ENCODE results near the gene ZNF574. TPM values are rescaled to one million over a fixed set of nuclear protein-coding genes. Genes with fewer than 3 reads are reported as not detected.

Gene ZNF574
- total RNA-seq, 1 experiment from 2014 or later: 15.1 TPM

DNA sequence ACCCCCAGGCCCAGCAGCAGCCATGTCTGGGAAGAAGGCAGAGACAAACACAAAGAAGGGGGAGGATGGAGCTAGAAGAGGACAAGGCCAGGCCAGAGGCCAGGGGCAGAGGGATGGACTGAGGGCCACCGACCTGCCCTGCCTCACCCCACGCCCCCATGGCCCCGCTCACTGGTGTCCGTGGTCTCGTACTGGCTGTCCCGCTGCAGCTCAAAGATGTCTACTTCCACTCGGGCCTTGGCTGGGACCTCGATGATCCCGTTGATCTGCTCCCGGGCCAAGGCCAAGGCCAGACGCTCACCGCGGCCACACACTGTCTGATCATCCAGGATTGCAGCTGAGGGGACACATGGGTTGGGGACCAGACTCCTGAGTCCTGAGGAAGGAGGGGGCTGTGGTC is 10.9 kb upstream of the ZNF574 start:
- Histone ChIP-seq H3K9ac (ENCODE audit: low read length) (no peak overlapping the region), H3K4me2 (ENCODE audit: low read depth, low read length, poor library complexity, severe bottlenecking) (no peak overlapping the region), H3K79me2 (ENCODE audit: low read length) (no peaks in the 10 kb centered on the region), H4K20me1 (ENCODE audit: insufficient read depth, low read depth, low read length) (no peaks in the 10 kb centered on the region), H3K27ac (ENCODE audit: low read length) (no peak overlapping the region), H3K4me1 (ENCODE audit: low read length) (no peaks in the 10 kb centered on the region), H3K27me3 (ENCODE audit: low read length) (no peaks in the 10 kb centered on the region), H2AFZ (ENCODE audit: low read length) (no peak overlapping the region), H3K4me3 (ENCODE audit: low read length) (no peak overlapping the region), H3K9me2 (replicated peaks; ENCODE audit: insufficient read depth, low read length) (no peaks in the 10 kb centered on the region), H3K36me3 (ENCODE audit: insufficient read depth, low read length) (no peaks in the 10 kb centered on the region), H3K9me3 (ENCODE audit: low read length) (no peaks in the 10 kb centered on the region)
- DNase-seq: no peak

DNA sequence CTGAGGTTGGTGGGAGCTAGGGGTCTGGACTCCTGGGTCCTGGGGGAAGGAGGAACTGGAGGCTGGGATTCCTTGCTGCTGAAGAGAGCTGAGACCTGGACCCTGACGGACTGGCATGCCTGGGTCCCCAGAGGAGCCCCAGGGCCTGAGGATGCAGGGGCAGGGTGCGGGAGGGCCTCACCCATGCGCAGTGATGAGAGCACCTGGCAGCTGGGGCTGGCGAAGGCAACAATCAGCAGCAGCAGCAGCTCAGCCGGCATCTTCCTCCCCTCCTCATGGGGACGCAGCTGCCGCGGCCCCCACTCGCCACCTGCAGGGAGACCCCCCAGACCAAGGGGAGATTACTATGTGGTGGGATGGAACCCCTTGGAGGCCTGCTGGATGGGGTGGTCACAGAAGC is 10.5 kb upstream of the ZNF574 start:
- Histone ChIP-seq H3K27me3 (ENCODE audit: low read length) (no peaks in the 10 kb centered on the region), H3K4me3 (ENCODE audit: low read length) (no peak overlapping the region), H2AFZ (ENCODE audit: low read length) (no peak overlapping the region), H3K4me2 (ENCODE audit: low read depth, low read length, poor library complexity, severe bottlenecking) (no peak overlapping the region), H3K36me3 (ENCODE audit: insufficient read depth, low read length) (no peaks in the 10 kb centered on the region), H3K9me2 (replicated peaks; ENCODE audit: insufficient read depth, low read length) (no peaks in the 10 kb centered on the region), H3K4me1 (ENCODE audit: low read length) (no peaks in the 10 kb centered on the region), H3K9ac (ENCODE audit: low read length) (no peak overlapping the region), H3K9me3 (ENCODE audit: low read length) (no peaks in the 10 kb centered on the region), H3K79me2 (ENCODE audit: low read length) (no peaks in the 10 kb centered on the region), H3K27ac (ENCODE audit: low read length) (no peak overlapping the region), H4K20me1 (ENCODE audit: insufficient read depth, low read depth, low read length) (no peaks in the 10 kb centered on the region)
- no peak for DNase-seq

DNA sequence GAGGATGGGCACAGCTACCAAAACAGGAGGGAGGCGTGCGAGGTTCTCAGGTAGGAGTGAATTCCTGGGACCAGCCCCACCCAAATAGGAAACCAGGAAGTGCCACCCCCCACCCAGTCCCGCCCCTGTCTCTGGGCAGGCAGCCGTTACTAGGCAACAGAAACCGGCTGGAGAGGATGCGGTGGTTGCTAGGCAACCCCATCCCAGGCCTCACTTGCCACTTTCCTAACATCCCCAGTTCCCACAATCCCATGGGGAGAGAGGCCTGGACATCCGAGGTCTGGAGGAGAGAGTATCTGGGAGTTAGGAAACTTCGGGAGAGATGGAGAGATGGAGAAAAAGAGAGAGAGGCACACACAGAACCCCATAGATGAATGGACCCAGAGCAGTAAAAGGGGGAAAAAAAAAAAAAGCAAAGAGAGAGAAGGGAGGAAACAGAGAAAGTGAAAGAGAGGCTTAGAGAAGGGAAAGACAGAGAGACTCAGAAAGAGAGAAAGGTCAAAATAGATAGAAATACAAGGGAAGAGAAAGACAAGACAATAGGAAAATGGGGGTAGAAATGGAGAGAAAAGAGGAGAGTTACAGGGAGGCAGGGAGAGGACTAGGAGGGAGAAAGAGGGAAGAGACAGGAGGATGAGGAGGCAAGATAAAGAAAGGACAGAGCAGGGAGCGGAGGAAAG is 9.8 kb upstream of the ZNF574 start:
- H3K36me3 ChIP-seq (ENCODE audit: insufficient read depth, low read length): no peaks in the 10 kb centered on the region
- no peak overlapping the region for H3K9ac ChIP-seq (ENCODE audit: low read length)
- no peaks in the 10 kb centered on the region for H3K4me1 ChIP-seq (ENCODE audit: low read length)
- H3K27me3 ChIP-seq (ENCODE audit: low read length): no peaks in the 10 kb centered on the region
- no peak overlapping the region for H3K4me2 ChIP-seq (ENCODE audit: low read depth, low read length, poor library complexity, severe bottlenecking)
- no peaks in the 10 kb centered on the region for H3K9me2 ChIP-seq (replicated peaks; ENCODE audit: insufficient read depth, low read length)
- no peak overlapping the region for H2AFZ ChIP-seq (ENCODE audit: low read length)
- no peak overlapping the region for H3K27ac ChIP-seq (ENCODE audit: low read length)
- DNase-seq: peak; percentile 48
- H3K79me2 ChIP-seq (ENCODE audit: low read length): no peaks in the 10 kb centered on the region
- no peak overlapping the region for H3K4me3 ChIP-seq (ENCODE audit: low read length)
- no peaks in the 10 kb centered on the region for H4K20me1 ChIP-seq (ENCODE audit: insufficient read depth, low read depth, low read length)
- H3K9me3 ChIP-seq (ENCODE audit: low read length): no peaks in the 10 kb centered on the region

DNA sequence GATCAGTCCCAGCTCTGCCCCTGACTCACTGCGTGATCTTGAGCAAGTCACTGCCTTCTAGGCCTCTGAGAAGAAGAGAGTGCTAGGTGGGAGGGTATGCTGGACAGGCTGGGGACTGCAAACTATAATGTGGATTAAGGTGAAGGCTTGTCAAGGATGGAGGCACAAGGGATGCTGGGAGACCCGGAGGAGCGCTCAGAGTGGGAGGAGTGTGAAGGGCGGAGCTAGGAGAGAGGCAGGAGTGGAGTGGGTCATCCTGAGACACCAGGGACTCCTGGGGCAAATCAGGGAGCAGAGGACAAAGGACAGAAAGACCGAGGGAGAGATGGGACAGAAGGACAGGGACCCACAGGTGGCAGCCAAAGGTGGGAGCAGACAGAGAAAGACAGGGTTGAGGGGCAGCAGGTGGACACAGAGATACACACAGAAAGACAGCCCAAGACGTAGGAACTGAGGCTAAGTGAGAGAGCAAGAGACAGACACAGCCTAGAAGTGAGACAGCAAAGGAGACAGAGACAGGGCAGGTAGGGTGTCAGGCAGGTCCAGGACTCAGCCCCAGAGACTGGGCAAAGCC is 8.6 kb upstream of the ZNF574 start:
- no peaks in the 10 kb centered on the region for H3K4me1 ChIP-seq (ENCODE audit: low read length)
- no peaks in the 10 kb centered on the region for H3K9me3 ChIP-seq (ENCODE audit: low read length)
- H3K4me3 ChIP-seq (ENCODE audit: low read length): no peak overlapping the region
- no peaks in the 10 kb centered on the region for H3K79me2 ChIP-seq (ENCODE audit: low read length)
- no peak overlapping the region for H3K4me2 ChIP-seq (ENCODE audit: low read depth, low read length, poor library complexity, severe bottlenecking)
- H3K36me3 ChIP-seq (ENCODE audit: insufficient read depth, low read length): no peaks in the 10 kb centered on the region
- no peak overlapping the region for H3K27ac ChIP-seq (ENCODE audit: low read length)
- no peak overlapping the region for H3K9ac ChIP-seq (ENCODE audit: low read length)
- no peaks in the 10 kb centered on the region for H3K9me2 ChIP-seq (replicated peaks; ENCODE audit: insufficient read depth, low read length)
- H4K20me1 ChIP-seq (ENCODE audit: insufficient read depth, low read depth, low read length): no peaks in the 10 kb centered on the region
- H3K27me3 ChIP-seq (ENCODE audit: low read length): no peaks in the 10 kb centered on the region
- no peak for DNase-seq
- H2AFZ ChIP-seq (ENCODE audit: low read length): no peak overlapping the region

DNA sequence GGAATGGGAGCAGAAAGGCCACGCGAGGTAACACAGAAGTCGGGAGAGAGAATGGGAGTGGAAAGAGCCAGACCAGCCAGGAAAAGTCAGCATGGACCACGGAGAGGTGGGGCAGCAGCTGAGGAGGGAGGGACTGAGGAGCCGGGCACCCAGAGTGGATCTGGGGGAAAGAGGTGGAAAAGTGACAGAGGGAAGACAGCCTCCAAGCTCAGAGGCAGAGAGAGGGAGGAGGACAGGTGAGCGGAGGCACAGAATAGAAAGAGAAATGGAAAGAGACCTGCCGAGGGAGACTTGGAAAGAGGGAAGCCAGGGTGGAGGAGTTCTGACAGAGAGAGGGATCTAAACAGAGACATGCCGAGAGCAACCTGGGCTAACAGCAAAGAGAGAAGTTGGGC is 7.6 kb upstream of the ZNF574 start:
- no peaks in the 10 kb centered on the region for H3K27me3 ChIP-seq (ENCODE audit: low read length)
- H2AFZ ChIP-seq (ENCODE audit: low read length): no peak overlapping the region

DNA sequence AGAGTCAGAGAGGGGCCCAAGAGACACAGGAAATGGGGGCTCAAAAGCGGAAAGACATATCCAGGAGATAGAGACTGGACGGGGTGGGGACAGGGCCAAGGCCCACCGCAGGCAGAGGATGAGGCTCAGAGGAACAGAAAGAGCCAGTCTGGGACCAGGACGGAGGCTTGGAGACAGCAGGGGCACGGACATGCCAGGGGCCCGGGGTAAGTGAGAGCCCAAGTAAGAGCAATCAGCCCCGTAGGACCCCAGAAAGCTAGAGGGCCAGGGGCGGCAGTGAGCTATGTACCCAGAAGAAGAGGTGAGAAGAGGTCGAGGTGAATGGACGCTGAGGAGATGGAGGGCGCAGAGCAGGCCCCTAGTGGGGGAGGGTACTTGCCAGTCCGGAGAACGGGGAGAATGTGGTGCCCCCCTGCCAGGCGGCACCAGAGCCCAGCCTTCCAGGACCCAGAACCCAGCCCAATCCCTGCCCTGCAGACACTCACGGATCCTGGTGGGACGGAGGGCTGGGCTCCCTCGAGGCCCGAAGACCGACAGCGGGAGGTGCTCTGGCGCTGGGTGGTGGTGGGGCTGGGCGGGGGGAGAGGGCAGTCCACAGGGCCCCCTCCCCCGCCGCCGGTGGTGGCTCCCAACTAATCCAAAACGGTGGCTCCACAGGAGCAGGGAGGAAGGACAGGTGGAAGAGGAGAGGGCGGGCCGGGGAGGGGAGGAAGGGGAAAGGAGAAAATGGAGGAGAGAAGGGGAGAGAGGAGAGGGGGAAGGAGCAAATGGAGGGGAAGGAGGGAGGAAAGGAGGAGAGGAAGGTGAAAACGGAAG is 7.0 kb upstream of the ZNF574 start:
- H4K20me1 ChIP-seq (ENCODE audit: insufficient read depth, low read depth, low read length): no peaks in the 10 kb centered on the region
- H3K9ac ChIP-seq (ENCODE audit: low read length): no peak overlapping the region
- H2AFZ ChIP-seq (ENCODE audit: low read length): no peak overlapping the region
- no peaks in the 10 kb centered on the region for H3K36me3 ChIP-seq (ENCODE audit: insufficient read depth, low read length)
- no peaks in the 10 kb centered on the region for H3K9me2 ChIP-seq (replicated peaks; ENCODE audit: insufficient read depth, low read length)
- H3K27ac ChIP-seq (ENCODE audit: low read length): no peak overlapping the region
- H3K79me2 ChIP-seq (ENCODE audit: low read length): no peaks in the 10 kb centered on the region
- H3K27me3 ChIP-seq (ENCODE audit: low read length): no peaks in the 10 kb centered on the region
- no peaks in the 10 kb centered on the region for H3K9me3 ChIP-seq (ENCODE audit: low read length)
- H3K4me1 ChIP-seq (ENCODE audit: low read length): no peaks in the 10 kb centered on the region
- H3K4me3 ChIP-seq (ENCODE audit: low read length): no peak overlapping the region
- H3K4me2 ChIP-seq (ENCODE audit: low read depth, low read length, poor library complexity, severe bottlenecking): no peak overlapping the region
- DNase-seq: no peak

More for the DNA sequence above, 7.6 kb upstream of the ZNF574 start:
- Histone ChIP-seq H3K79me2 (ENCODE audit: low read length) (no peaks in the 10 kb centered on the region), H3K4me1 (ENCODE audit: low read length) (no peaks in the 10 kb centered on the region), H3K36me3 (ENCODE audit: insufficient read depth, low read length) (no peaks in the 10 kb centered on the region), H3K4me3 (ENCODE audit: low read length) (no peak overlapping the region), H3K4me2 (ENCODE audit: low read depth, low read length, poor library complexity, severe bottlenecking) (no peak overlapping the region), H3K9me2 (replicated peaks; ENCODE audit: insufficient read depth, low read length) (no peaks in the 10 kb centered on the region), H3K27ac (ENCODE audit: low read length) (no peak overlapping the region), H3K9me3 (ENCODE audit: low read length) (no peaks in the 10 kb centered on the region), H4K20me1 (ENCODE audit: insufficient read depth, low read depth, low read length) (no peaks in the 10 kb centered on the region), H3K9ac (ENCODE audit: low read length) (no peak overlapping the region)
- no peak for DNase-seq

DNA sequence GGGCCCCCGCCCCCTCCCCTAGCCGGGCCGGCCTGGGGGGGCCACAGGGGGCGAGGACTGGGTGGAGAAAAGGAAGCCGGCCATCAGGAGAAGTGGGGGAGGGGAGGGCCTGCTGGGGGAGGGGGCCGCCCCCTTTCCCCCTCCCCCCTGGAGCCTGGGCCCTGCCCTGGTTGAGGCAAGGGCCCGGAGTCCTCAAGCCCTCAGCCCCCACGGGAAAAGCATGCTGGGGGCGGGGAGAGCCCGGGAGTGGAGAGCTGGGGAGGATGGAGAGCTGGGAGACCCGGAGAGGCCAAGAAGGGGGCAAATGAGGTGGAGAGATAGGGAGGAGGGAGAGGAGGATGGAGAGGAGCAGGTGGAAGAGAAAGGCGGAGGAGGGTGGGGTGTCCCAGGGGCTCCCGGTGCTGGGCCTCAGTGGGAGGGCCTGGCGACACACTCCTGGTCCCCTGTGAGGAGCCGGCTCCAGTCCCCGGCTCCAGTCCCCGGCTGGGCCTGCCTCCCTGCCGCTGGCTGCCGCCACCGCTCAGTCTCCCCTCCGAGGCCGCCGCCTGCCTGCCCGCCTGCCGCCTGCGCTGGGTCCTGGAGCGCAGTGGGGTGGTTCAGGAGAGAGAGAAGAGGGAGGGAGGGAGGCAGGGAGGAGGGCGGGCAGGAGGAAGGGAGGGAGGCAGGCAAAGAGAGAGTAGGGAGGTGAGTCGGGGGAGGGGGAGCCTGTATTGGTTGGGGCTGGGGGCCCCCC is 6.2 kb upstream of the ZNF574 start, which contains the start of gene GRIK5:
Gene GRIK5 (minus strand): TSS at position 588 of the 733 bp plus-strand sequence. CDS start 4,436 bp downstream, outside the sequence.
- H2AFZ ChIP-seq (ENCODE audit: low read length): no peak within 1 kb of the TSS

DNA sequence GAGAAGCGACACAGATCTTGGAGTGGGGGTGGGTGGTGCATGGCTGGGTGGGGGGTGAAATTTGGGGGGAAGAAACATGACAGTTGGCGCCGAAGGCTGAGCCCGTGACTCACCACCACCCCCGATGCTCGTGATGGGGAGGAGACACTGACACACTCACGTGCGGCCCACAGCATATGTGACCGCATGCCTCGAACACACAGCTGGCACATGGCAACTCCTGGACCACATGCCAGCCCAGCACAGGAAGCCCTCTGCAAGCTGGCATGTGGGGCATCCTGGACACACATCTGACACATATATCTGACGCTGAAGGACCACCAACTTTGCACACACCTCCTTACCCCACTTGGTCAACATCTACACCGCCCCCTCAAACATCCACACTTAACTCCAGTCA is 4.7 kb upstream of the ZNF574 start:
- no peaks in the 10 kb centered on the region for H3K27me3 ChIP-seq (ENCODE audit: low read length)
- no peak overlapping the region for H3K4me2 ChIP-seq (ENCODE audit: low read depth, low read length, poor library complexity, severe bottlenecking)

More for the DNA sequence above, 6.2 kb upstream of the ZNF574 start, which contains the start of gene GRIK5:
- no peak for DNase-seq
- H4K20me1 ChIP-seq (ENCODE audit: insufficient read depth, low read depth, low read length): no peaks in the 10 kb centered on the region
- H3K27ac ChIP-seq (ENCODE audit: low read length): no peak within 1 kb of the TSS
- no peaks in the 10 kb centered on the region for H3K9me2 ChIP-seq (replicated peaks; ENCODE audit: insufficient read depth, low read length)
- no peaks in the 10 kb centered on the region for H3K27me3 ChIP-seq (ENCODE audit: low read length)
- H3K9me3 ChIP-seq (ENCODE audit: low read length): no peaks in the 10 kb centered on the region
- no peak within 1 kb of the TSS for H3K9ac ChIP-seq (ENCODE audit: low read length)
- no peaks in the 10 kb centered on the region for H3K36me3 ChIP-seq (ENCODE audit: insufficient read depth, low read length)
- no peak within 1 kb of the TSS for H3K4me2 ChIP-seq (ENCODE audit: low read depth, low read length, poor library complexity, severe bottlenecking)
- peaks cover 4% of the 10 kb centered on the region for H3K4me1 ChIP-seq (ENCODE audit: low read length)
- no peaks in the 10 kb centered on the region for H3K79me2 ChIP-seq (ENCODE audit: low read length)
- no peak within 1 kb of the TSS for H3K4me3 ChIP-seq (ENCODE audit: low read length)

More for the DNA sequence above, 4.7 kb upstream of the ZNF574 start:
- Histone ChIP-seq H3K9me3 (ENCODE audit: low read length) (no peaks in the 10 kb centered on the region), H3K36me3 (ENCODE audit: insufficient read depth, low read length) (no peaks in the 10 kb centered on the region), H3K79me2 (ENCODE audit: low read length) (peaks cover under 1% of the 10 kb centered on the region), H2AFZ (ENCODE audit: low read length) (no peak overlapping the region), H3K4me1 (ENCODE audit: low read length) (peaks cover 11% of the 10 kb centered on the region), H3K9me2 (replicated peaks; ENCODE audit: insufficient read depth, low read length) (no peaks in the 10 kb centered on the region), H3K9ac (ENCODE audit: low read length) (no peak overlapping the region), H4K20me1 (ENCODE audit: insufficient read depth, low read depth, low read length) (no peaks in the 10 kb centered on the region), H3K4me3 (ENCODE audit: low read length) (no peak overlapping the region), H3K27ac (ENCODE audit: low read length) (no peak overlapping the region)
- DNase-seq: no peak
